Prostate gland (tissue), 2 donors: ENCODE results near the gene DACT3. TPM values are rescaled to one million over a fixed set of nuclear protein-coding genes. Genes with fewer than 3 reads are reported as not detected.

ENCODE experiments used
- DNase-seq: peaks from one replicate; pipeline ENCODE4 v3.0.0-alpha.2; 2019; ENCODE audit warnings: low spot score
- H3K27ac ChIP-seq, 2 donors: fragments of 200-600 bp; sonication (generic); 2 replicates each; pipeline ENCODE4 v1.5.1; 2017 to 2019
- H3K27me3 ChIP-seq: fragments of 200-600 bp; sonication (generic); replicated peaks from 2 replicates; pipeline ENCODE4 v1.5.1; 2019; ENCODE audit not compliant: insufficient read depth
- H3K36me3 ChIP-seq, 2 donors: fragments of 200-600 bp; sonication (generic); 1 replicate in 1 of 2; 2 replicates in 1 of 2; pipeline versions ENCODE4 v1.5.1 to v1.8.1; 2017 to 2019
- H3K4me1 ChIP-seq: fragments of 200-600 bp; sonication (generic); replicated peaks from 2 replicates; pipeline ENCODE4 v1.5.1; 2019
- H3K4me3 ChIP-seq, 2 donors: fragments of 200-600 bp; sonication (generic); 2 replicates each; pipeline ENCODE4 v1.5.1; 2017 to 2019
- H3K9me3 ChIP-seq: fragments of 200-600 bp; sonication (generic); 2 replicates; pipeline ENCODE4 v1.5.1; 2017
- CTCF ChIP-seq, 4 experiments: fragments of 200-600 bp in 2 of 4; fragments of 450-650 bp in 2 of 4; sonication (generic) in 2 of 4; IDR thresholded peaks; 1 replicate in 3 of 4; 2 replicates in 1 of 4; pipeline ENCODE4 v1.5.1; 2016 to 2019; ENCODE audit warnings: antibody characterized with exemption in 4 of 4, mild to moderate bottlenecking in 2 of 4, moderate library complexity in 2 of 4
- POLR2A ChIP-seq: fragments of 450-650 bp; IDR thresholded peaks from one replicate; pipeline ENCODE4 v1.6.1; 2016; ENCODE audit warnings: antibody characterized with exemption, mild to moderate bottlenecking
- POLR2AphosphoS5 ChIP-seq: sonication (generic); formaldehyde crosslinking; IDR thresholded peaks from one replicate; pipeline ENCODE4 v1.6.1; 2017; ENCODE audit warnings: antibody characterized with exemption
- WGBS: methylation state at CpG from one replicate; pipeline ENCODE4 v1.1.5; 2018; 5-methylcytosine and 5-hydroxymethylcytosine counted together
- intact Hi-C: fragments of 100-400 bp; cut with DNase I; formaldehyde crosslinking; loops from one replicate; pipeline ENCODE4 v1.14.2; 2022
- total RNA-seq, 2 donors: library from RNA; depleted of rRNA; stranded (reverse); fragments of >200 nt; gene quantifications; one replicate each; pipeline ENCODE4 v1.1.0, GENCODE V29; 2016

Gene DACT3
- total RNA-seq, 2 donors from 2014 or later = 8.6 to 28.1 TPM

- no peaks in the 10 kb centered on the region for H3K4me1 ChIP-seq
- WGBS = 93% methylated on average over 22 of the region's 22 CpGs
- no peaks in the 10 kb centered on the region for H3K9me3 ChIP-seq
- no peak for DNase-seq
- H3K27ac ChIP-seq = no peak overlapping the region
- no peaks in the 10 kb centered on the region for H3K27me3 ChIP-seq
- H3K36me3 ChIP-seq = peaks cover 22 to 37% of the 10 kb centered on the region in 2 donors
- intact Hi-C loops = no loop called here
- TF ChIP-seq POLR2AphosphoS5 (no peak), CTCF (IDR thresholded peaks at IDR 0.05) (no peak), POLR2A (no peak)
- H3K4me3 ChIP-seq = no peak overlapping the region
Observed at GRCh38 chr19:46693760-46694159, 32.8 kb upstream of the DACT3 start.

GRCh38 chr19:46692918-46693722, 32.1 kb upstream of the DACT3 start:
- WGBS = 97% methylated on average over 4 of the region's 4 CpGs
- intact Hi-C loops = no loop called here
- no peak for TF ChIP-seq CTCF (IDR thresholded peaks at IDR 0.05)
- TF ChIP-seq POLR2A = no peak
- no peak for TF ChIP-seq POLR2AphosphoS5
- DNase-seq = no peak
- Histone ChIP-seq H3K27ac (no peak overlapping the region), H3K27me3 (no peaks in the 10 kb centered on the region), H3K36me3 (peaks cover 23 to 37% of the 10 kb centered on the region in 2 donors), H3K9me3 (no peaks in the 10 kb centered on the region), H3K4me1 (no peaks in the 10 kb centered on the region), H3K4me3 (no peak overlapping the region)

GRCh38 chr19:46691948-46692347, 31.0 kb upstream of the DACT3 start:
- Histone ChIP-seq H3K27me3 (no peaks in the 10 kb centered on the region), H3K9me3 (no peaks in the 10 kb centered on the region), H3K4me3 (no peak overlapping the region), H3K36me3 (peaks cover 25 to 37% of the 10 kb centered on the region in 2 donors), H3K27ac (no peak overlapping the region), H3K4me1 (no peaks in the 10 kb centered on the region)
- intact Hi-C loops = no loop called here
- DNase-seq = no peak
- 98% methylated on average over 2 of the region's 2 CpGs for WGBS
- no peak for TF ChIP-seq CTCF (IDR thresholded peaks at IDR 0.05)
- TF ChIP-seq POLR2AphosphoS5 = no peak
- no peak for TF ChIP-seq POLR2A

GRCh38 chr19:46691104-46691503, 30.1 kb upstream of the DACT3 start:
- peaks cover 21 to 37% of the 10 kb centered on the region in 2 donors for H3K36me3 ChIP-seq

More at GRCh38 chr19:46691104-46691503, 30.1 kb upstream of the DACT3 start:
- no peaks in the 10 kb centered on the region for H3K27me3 ChIP-seq
- 83% methylated on average over 2 of the region's 2 CpGs for WGBS
- H3K4me1 ChIP-seq = no peaks in the 10 kb centered on the region
- H3K9me3 ChIP-seq = no peaks in the 10 kb centered on the region
- H3K4me3 ChIP-seq = no peak overlapping the region
- TF ChIP-seq CTCF (IDR thresholded peaks at IDR 0.05) = no peak
- TF ChIP-seq POLR2A = no peak
- TF ChIP-seq POLR2AphosphoS5 = no peak
- intact Hi-C loops = no loop called here
- no peak for DNase-seq
- H3K27ac ChIP-seq = no peak overlapping the region
